NB4 (cell line): Measurements from ENCODE around the gene FBF1.

ENCODE experiments used
- MAX ChIP-seq: IDR thresholded peaks from 2 replicates; pipeline ENCODE4 v1.6.1; 2011; ENCODE audit warnings: low read depth, low read length
- POLR2A ChIP-seq: IDR thresholded peaks from 2 replicates; pipeline ENCODE4 v1.6.1; 2011; ENCODE audit warnings: mild to moderate bottlenecking; ENCODE audit not compliant: insufficient read length; ENCODE audit errors: extremely low read depth
- TF ChIP-seq, protein P1 (sequence below): IDR thresholded peaks from one replicate; pipeline ENCODE4 v1.5.1; 2012; ENCODE audit warnings: low read depth, low read length

- TF ChIP-seq, protein P1, sequence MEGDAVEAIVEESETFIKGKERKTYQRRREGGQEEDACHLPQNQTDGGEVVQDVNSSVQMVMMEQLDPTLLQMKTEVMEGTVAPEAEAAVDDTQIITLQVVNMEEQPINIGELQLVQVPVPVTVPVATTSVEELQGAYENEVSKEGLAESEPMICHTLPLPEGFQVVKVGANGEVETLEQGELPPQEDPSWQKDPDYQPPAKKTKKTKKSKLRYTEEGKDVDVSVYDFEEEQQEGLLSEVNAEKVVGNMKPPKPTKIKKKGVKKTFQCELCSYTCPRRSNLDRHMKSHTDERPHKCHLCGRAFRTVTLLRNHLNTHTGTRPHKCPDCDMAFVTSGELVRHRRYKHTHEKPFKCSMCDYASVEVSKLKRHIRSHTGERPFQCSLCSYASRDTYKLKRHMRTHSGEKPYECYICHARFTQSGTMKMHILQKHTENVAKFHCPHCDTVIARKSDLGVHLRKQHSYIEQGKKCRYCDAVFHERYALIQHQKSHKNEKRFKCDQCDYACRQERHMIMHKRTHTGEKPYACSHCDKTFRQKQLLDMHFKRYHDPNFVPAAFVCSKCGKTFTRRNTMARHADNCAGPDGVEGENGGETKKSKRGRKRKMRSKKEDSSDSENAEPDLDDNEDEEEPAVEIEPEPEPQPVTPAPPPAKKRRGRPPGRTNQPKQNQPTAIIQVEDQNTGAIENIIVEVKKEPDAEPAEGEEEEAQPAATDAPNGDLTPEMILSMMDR = no peak
- TF ChIP-seq POLR2A (no peak), MAX (no peak)
Measured at GRCh38 chr17:75875182-75875939, 65.5 kb downstream of the FBF1 start.
